Measurements from ENCODE around the gene CTNS.

The CTNS gene

GRCh38 chr17:3636154-3636907 is at the start of gene CTNS, which contains the start of gene SHPK:
CTNS (plus strand) TSS chr17:3636760; CDS start chr17:3640207, 3,447 bp downstream.
SHPK (minus strand) TSS chr17:3636250; CDS start chr17:3636219, 31 bp downstream.
- peak; percentile 95 for DNase-seq

- no peak for DNase-seq
These were observed 46.8 kb upstream of the CTNS start for GRCh38 chr17:3589784-3590183.

- DNase-seq: no peak
These were observed 46.3 kb upstream of the CTNS start for GRCh38 chr17:3590231-3590630.

GRCh38 chr17:3590768-3591167 is 45.8 kb upstream of the CTNS start:
- DNase-seq: no peak

GRCh38 chr17:3592216-3592860 is 44.2 kb upstream of the CTNS start:
- DNase-seq: no peak

- no peak for DNase-seq
These were observed 43.2 kb upstream of the CTNS start for GRCh38 chr17:3593384-3593783.

GRCh38 chr17:3594051-3594800 is 42.3 kb upstream of the CTNS start:
- no peak for DNase-seq

- no peak for DNase-seq
These were observed 41.6 kb upstream of the CTNS start for GRCh38 chr17:3594976-3595375.

- DNase-seq: no peak
These were observed 39.6 kb upstream of the CTNS start for GRCh38 chr17:3596804-3597464.

- DNase-seq: no peak
These were observed 38.5 kb upstream of the CTNS start for GRCh38 chr17:3598078-3598477.

- DNase-seq: no peak
These were observed 35.9 kb upstream of the CTNS start for GRCh38 chr17:3600529-3601205.

- DNase-seq: peak; percentile 19
These were observed 34.1 kb upstream of the CTNS start for GRCh38 chr17:3602499-3602898.

GRCh38 chr17:3603119-3603869 is 33.3 kb upstream of the CTNS start:
- DNase-seq: no peak

- no peak for DNase-seq
These were observed 32.7 kb upstream of the CTNS start for GRCh38 chr17:3603870-3604259.

GRCh38 chr17:3609689-3610088 is 26.9 kb upstream of the CTNS start:
- no peak for DNase-seq

- no peak for DNase-seq
These were observed 26.0 kb upstream of the CTNS start for GRCh38 chr17:3610523-3610922.

GRCh38 chr17:3613124-3613523 is 23.4 kb upstream of the CTNS start:
- DNase-seq: no peak

GRCh38 chr17:3615160-3615870 is 21.2 kb upstream of the CTNS start:
- DNase-seq: no peak

- no peak for DNase-seq
These were observed 15.3 kb upstream of the CTNS start for GRCh38 chr17:3621146-3621720.

- no peak for DNase-seq
These were observed 13.5 kb upstream of the CTNS start for GRCh38 chr17:3622977-3623594.

Data from CD4-positive, alpha-beta T cell treated with Interleukin-21 for 1 hour (primary cell).